T-cell (primary cell): ENCODE measurements around the gene ATCAY. TPM values are rescaled to one million over a fixed set of nuclear protein-coding genes. Genes with fewer than 3 reads are reported as not detected.

ENCODE experiments used
- ATAC-seq, 4 experiments: fragments of 200-7000 bp in 3 of 4; fragments of 150-1000 bp in 1 of 4; cut with Tn5 transposase; replicated peaks in 1 of 4; 1 replicate in 3 of 4; 2 replicates in 1 of 4; pipeline ENCODE4 v1.10.0; 2021; ENCODE audit warnings: moderate library complexity in 3 of 4, mild to moderate bottlenecking in 2 of 4, moderate number of reproducible peaks in 1 of 4
- CTCF ChIA-PET, 2 donors: fragments of 300-600 bp; sonication (Branson Sonifier 250); formaldehyde crosslinking; loops; one replicate each; lab custom pipeline; 2022; ENCODE audit warnings: antibody characterized with exemption in 2 of 2; lab: Charles Lee
- POLR2A ChIA-PET, 2 donors: fragments of 300-600 bp; sonication (Branson Sonifier 250); formaldehyde crosslinking; loops; one replicate each; lab custom pipeline; 2022; ENCODE audit warnings: antibody characterized with exemption in 2 of 2; lab: Charles Lee
- DNase-seq, 35 experiments: peaks; one replicate each; pipeline versions ENCODE4 v3.0.0 to v3.0.0-alpha.2; 2013 to 2023
- H3K27ac ChIP-seq: one replicate; pipeline ENCODE4 v1.5.1; 2013; ENCODE audit warnings: low read length
- H3K27me3 ChIP-seq, 2 experiments: replicated peaks in 1 of 2; 1 replicate in 1 of 2; 2 replicates in 1 of 2; pipeline versions ENCODE4 v1.6.1 to v1.7.0; 2013; ENCODE audit warnings: low read length in 1 of 2, mixed read lengths in 1 of 2; ENCODE audit not compliant: control insufficient read depth in 2 of 2, insufficient read depth in 2 of 2; ENCODE audit errors: extremely low read depth in 1 of 2
- H3K36me3 ChIP-seq, 2 donors: 1 replicate in 1 of 2; 2 replicates in 1 of 2; pipeline versions ENCODE4 v1.6.1 to v1.7.0; 2013; ENCODE audit warnings: low read length in 1 of 2; ENCODE audit not compliant: control insufficient read depth in 2 of 2, insufficient read depth in 1 of 2; ENCODE audit errors: extremely low read depth in 1 of 2
- H3K4me1 ChIP-seq, 2 experiments: 1 replicate in 1 of 2; 2 replicates in 1 of 2; pipeline versions ENCODE4 v1.6.1 to v1.7.0; 2013; ENCODE audit warnings: low read length in 2 of 2, mixed read lengths in 1 of 2; ENCODE audit not compliant: insufficient read depth in 2 of 2, control insufficient read depth in 1 of 2; ENCODE audit errors: extremely low read depth in 1 of 2
- H3K4me3 ChIP-seq, 2 donors: 1 replicate in 1 of 2; 2 replicates in 1 of 2; pipeline versions ENCODE4 v1.5.1 to v1.7.0; 2013; ENCODE audit warnings: mild to moderate bottlenecking in 2 of 2, low read length in 1 of 2, moderate library complexity in 1 of 2; ENCODE audit not compliant: control insufficient read depth in 1 of 2; ENCODE audit errors: extremely low read depth in 1 of 2
- H3K9me3 ChIP-seq: 2 replicates; pipeline ENCODE4 v1.7.0; 2013
- H3K27ac Mint-ChIP-seq, 2 donors: one replicate each; pipeline ENCODE4 v1.8.0; 2020 to 2021; ENCODE audit warnings: mild to moderate bottlenecking in 2 of 2, mixed read lengths in 2 of 2
- H3K27me3 Mint-ChIP-seq, 2 donors: one replicate each; pipeline ENCODE4 v1.8.0; 2021 to 2022; ENCODE audit warnings: mixed read lengths in 2 of 2
- H3K36me3 Mint-ChIP-seq: one replicate; pipeline ENCODE4 v1.8.0; 2021; ENCODE audit warnings: mixed read lengths
- H3K4me1 Mint-ChIP-seq, 3 donors: one replicate each; pipeline ENCODE4 v1.8.0; 2020 to 2022; ENCODE audit warnings: mixed read lengths in 3 of 3, mild to moderate bottlenecking in 1 of 3
- H3K4me3 Mint-ChIP-seq, 3 donors: one replicate each; pipeline ENCODE4 v1.8.0; 2020 to 2022; ENCODE audit warnings: mild to moderate bottlenecking in 3 of 3, mixed read lengths in 3 of 3, moderate library complexity in 3 of 3
- H3K9me3 Mint-ChIP-seq, 3 donors: one replicate each; pipeline ENCODE4 v1.8.0; 2020 to 2022; ENCODE audit warnings: mixed read lengths in 3 of 3
- WGBS: methylation state at CpG from one replicate; pipeline ENCODE4 v1.1.5; 2013; ENCODE audit warnings: missing lambda C conversion rate; ENCODE audit not compliant: insufficient coverage; 5-methylcytosine and 5-hydroxymethylcytosine counted together
- total RNA-seq, 35 experiments: library from RNA in 6 of 35; stranded (reverse) in 6 of 35; fragments of 120-200 nt in 1 of 35; gene quantifications; one replicate each; pipeline versions ENCODE4 v1.2.1 to v1.2.4 and lab custom pipeline; 2013 to 2026

ATCAY gene
- total RNA-seq, 5 donors from 2014 or later (not counting 1 experiment from before 2014, with no cell fraction given): 0.03 TPM; not detected in 4

DNA sequence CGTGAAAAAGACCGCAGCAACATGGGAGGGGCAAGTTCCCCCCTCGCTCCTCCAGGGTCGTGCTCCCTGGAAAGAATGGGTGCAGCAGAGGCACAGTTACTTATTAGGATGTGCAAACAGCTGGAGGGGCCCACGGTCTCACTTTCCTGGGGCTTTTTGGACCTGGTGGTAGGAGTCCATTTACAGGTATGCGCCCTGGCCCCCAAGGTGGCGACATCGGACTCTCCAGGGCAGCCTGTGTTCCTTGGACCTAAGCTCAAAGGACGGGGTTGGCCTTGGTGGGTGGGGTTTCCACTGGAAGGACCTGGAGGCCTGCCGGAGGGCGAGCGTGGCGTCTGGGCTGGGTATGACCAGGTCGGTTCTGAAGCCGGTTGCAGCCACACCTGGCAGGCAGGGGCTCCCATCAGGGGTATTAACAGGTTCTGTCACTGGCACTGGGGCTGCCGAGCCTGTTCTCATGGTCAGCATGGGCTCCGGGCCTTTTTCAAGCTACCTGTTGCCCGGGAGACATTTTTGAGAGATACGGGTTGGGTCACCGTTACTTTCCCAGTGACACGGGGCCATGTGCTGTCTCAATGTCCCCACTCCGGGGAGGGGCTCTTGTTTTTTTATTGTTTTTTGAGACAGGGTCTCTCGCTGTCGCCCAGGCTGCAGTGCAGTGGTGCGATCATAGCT is 17.5 kb upstream of the ATCAY start:
- ChIA-PET POLR2A (no interaction called here), CTCF (no interaction called here)
- H3K36me3 Mint-ChIP-seq: no peaks in the 10 kb centered on the region
- Histone ChIP-seq H3K36me3 (no peaks in the 10 kb centered on the region), H3K4me3 (no peak overlapping the region), H3K27me3 (peaks cover 2 to 35% of the 10 kb centered on the region in 2 experiments), H3K4me1 (no peaks in the 10 kb centered on the region), H3K9me3 (no peaks in the 10 kb centered on the region), H3K27ac (no peak overlapping the region)
- no peak overlapping the region for H3K27ac Mint-ChIP-seq
- no peak overlapping the region for H3K4me3 Mint-ChIP-seq
- peaks cover 18 to 19% of the 10 kb centered on the region in 2 donors for H3K27me3 Mint-ChIP-seq
- WGBS: 87% methylated on average over 22 of the region's 25 CpGs
- peaks cover 0 to 6% (median 5%) of the 10 kb centered on the region in 3 donors for H3K4me1 Mint-ChIP-seq
- DNase-seq (no peak), ATAC-seq (no peak)
- H3K9me3 Mint-ChIP-seq: no peaks in the 10 kb centered on the region

DNA sequence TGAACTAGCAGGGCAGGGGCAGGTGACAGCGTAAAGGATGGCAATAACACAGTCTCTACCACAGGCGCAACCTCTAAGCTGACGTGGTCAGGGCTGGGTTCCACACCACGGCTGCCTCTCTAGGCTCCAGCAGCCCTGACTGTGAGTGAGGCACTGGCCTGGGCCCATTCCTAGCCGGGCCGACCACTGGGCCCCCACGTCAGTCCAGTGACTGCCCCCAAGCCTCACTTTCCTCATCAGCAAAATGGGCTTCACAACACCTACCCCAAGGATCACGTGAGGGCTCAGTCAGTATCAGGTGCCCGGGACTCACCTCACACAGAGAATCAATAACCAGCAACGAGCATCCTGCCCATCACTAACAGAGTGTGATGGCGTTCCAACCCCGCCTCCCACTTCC is 16.8 kb upstream of the ATCAY start:
- no peak overlapping the region for H3K27ac Mint-ChIP-seq
- H3K4me1 ChIP-seq: peaks cover 0 to 5% of the 10 kb centered on the region in 2 experiments
- H3K27ac ChIP-seq: no peak overlapping the region
- DNase-seq (no peak), ATAC-seq (no peak)
- H3K4me1 Mint-ChIP-seq: peaks cover 0 to 10% (median 8%) of the 10 kb centered on the region in 3 donors
- H3K4me3 ChIP-seq: no peak overlapping the region
- no peaks in the 10 kb centered on the region for H3K9me3 ChIP-seq
- no peak overlapping the region for H3K4me3 Mint-ChIP-seq
- H3K9me3 Mint-ChIP-seq: no peaks in the 10 kb centered on the region
- H3K36me3 ChIP-seq: no peaks in the 10 kb centered on the region
- peaks cover 22 to 23% of the 10 kb centered on the region in 2 donors for H3K27me3 Mint-ChIP-seq
- H3K27me3 ChIP-seq: peaks cover 2 to 42% of the 10 kb centered on the region in 2 experiments
- WGBS: 75% methylated on average over 8 of the region's 12 CpGs
- no peaks in the 10 kb centered on the region for H3K36me3 Mint-ChIP-seq
- ChIA-PET CTCF (no interaction called here), POLR2A (interaction anchor here in 1 of 2 donors (0.6 kb wide), 1 partner anchor 124 kb away, joined by 6 read pairs; no protein-coding TSS in a partner anchor)

DNA sequence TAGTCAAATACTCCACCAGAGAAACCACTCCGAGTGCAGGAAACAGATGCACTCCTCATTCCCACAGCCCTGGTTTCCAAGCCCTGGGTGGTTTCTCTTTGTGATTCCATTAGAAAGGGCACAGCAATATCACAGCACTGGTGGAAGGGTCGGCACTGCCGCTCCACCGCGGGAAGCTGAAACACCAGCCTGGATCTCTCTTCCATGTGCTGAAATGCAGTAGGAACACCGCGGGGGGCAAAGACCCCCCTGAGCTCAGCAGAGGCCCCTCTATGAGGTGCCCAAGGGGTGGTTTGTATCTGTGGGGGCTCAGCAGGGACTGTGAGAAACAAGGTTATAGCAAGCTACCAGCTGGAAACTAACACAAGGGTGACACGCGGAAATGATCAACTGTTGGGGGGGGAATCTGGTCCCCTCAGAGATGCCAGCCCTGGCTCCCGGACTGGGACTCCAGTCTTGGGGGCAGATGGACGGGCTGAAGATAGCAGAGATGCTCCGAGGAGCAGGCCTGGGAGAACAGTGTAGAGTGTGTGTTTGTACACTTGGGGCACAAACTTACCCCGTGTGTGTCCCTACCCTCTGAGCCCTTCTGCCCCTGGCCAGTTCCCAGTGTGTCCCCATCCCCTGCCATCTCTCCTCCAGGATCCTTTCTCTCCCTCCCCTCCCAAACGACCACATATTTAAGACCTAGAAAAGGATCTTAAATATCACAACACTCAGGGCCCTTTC is 13.4 kb upstream of the ATCAY start:
- Histone ChIP-seq H3K36me3 (no peaks in the 10 kb centered on the region), H3K4me1 (peaks cover 0 to 10% of the 10 kb centered on the region in 2 experiments), H3K27ac (no peak overlapping the region), H3K4me3 (no peak overlapping the region), H3K9me3 (no peaks in the 10 kb centered on the region), H3K27me3 (peaks cover 4 to 67% of the 10 kb centered on the region in 2 experiments)
- H3K4me3 Mint-ChIP-seq: peak overlapping the region in 1 of 3 donors; percentile 48
- 60% methylated on average over 13 of the region's 14 CpGs for WGBS
- ATAC-seq: no peak
- CTCF ChIA-PET: no interaction called here
- H3K27me3 Mint-ChIP-seq: peaks cover 32 to 42% of the 10 kb centered on the region in 2 donors
- peak overlapping the region in 1 of 2 donors; percentile 52 for H3K27ac Mint-ChIP-seq
- POLR2A ChIA-PET: no interaction called here
- DNase-seq: no peak
- H3K4me1 Mint-ChIP-seq: peaks cover 0 to 17% (median 13%) of the 10 kb centered on the region in 3 donors
- no peaks in the 10 kb centered on the region for H3K36me3 Mint-ChIP-seq
- no peaks in the 10 kb centered on the region for H3K9me3 Mint-ChIP-seq

DNA sequence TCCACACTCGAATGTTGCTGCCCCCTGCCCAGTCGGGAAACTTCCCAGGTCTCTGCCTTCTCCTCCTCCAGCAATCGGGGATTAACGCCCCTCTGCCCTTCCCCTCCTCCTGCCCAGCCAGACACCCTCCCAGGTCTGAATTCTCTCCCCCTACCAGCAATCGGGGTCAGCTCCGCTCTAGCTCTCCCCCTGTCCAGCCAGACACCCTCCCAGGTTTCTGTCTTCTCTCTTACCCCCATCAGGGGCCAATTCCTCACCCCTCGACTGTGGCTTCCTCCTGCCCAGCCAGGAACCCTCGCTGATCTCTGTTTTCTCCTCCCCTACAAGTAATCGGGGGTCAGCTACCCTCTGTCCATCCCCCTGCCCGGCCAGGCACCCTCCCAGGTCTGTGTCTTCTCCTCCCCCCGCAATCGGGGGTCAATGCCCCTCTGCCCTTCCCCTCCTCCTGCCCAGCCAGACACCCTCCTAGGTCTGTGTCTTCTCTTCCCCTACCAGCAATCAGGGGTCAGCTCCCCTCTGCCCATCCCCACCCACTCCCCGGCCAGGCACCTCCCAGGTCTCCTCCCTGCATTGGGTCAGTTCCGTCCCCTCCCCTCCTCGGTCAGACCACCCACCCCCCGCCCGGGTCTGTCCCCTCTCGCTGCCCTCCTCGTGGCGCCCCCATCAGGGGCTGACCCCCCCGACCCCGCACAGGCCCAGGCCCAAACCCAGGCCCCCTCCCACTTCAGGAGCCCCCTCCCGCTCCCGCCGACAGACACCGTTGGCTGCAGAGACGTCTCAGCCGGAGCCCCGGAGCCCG is 12.3 kb upstream of the ATCAY start:
- 18% methylated on average over 22 of the region's 30 CpGs for WGBS
- Mint-ChIP-seq H3K9me3 (no peaks in the 10 kb centered on the region), H3K4me3 (peak overlapping the region in 2 of 3 donors; percentile 39 to 48), H3K36me3 (no peaks in the 10 kb centered on the region), H3K27ac (no peak overlapping the region), H3K4me1 (peaks cover 0 to 17% (median 13%) of the 10 kb centered on the region in 3 donors), H3K27me3 (peaks cover 38 to 49% of the 10 kb centered on the region in 2 donors)
- H3K4me1 ChIP-seq: peaks cover 0 to 10% of the 10 kb centered on the region in 2 experiments
- H3K9me3 ChIP-seq: no peaks in the 10 kb centered on the region
- peaks cover 4 to 62% of the 10 kb centered on the region in 2 experiments for H3K27me3 ChIP-seq
- no peak for ATAC-seq
- H3K27ac ChIP-seq: no peak overlapping the region
- H3K4me3 ChIP-seq: no peak overlapping the region
- ChIA-PET POLR2A (no interaction called here), CTCF (interaction anchor here in 1 of 2 donors (0.7 kb wide), 1 partner anchor 21 kb away, joined by 8 read pairs; no protein-coding TSS in a partner anchor)
- DNase-seq: no peak
- no peaks in the 10 kb centered on the region for H3K36me3 ChIP-seq

DNA sequence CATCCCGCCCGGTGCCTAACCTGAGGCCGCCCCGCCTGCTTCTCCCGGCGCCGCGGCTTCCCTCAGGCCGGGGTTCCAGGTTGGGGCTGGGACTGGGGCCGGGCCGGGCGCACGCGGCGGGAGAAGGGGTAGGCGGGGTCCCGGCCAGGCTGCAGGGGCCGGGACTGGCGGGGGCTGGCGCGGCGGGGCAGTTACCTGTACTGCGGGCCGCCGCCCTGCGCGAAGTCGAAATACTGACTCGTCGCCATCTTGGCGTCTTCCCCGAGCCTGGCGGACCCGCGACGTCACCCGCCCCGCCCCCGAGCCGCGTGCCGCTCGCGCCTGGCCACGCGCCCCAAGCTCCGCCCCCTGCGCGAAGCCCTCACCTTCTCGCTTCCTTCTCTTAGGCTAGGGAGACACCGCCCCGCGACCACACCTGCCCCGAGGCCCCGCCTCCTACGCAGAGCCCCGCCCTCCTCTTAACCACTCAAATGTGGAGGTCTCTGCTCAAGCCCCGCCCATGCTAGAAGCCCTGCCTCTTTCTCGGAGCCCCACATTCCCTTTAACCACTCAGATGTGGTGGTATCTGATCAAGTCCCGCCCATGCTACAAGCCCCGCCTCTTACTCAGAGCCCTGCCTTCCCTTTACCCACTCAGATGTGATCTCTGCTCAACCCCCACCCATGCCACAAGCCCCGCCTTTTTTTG is 11.6 kb upstream of the ATCAY start, which contains the start of gene ZFR2:
Gene ZFR2, minus strand, starts transcription at position 269 of the 687 bp plus-strand sequence. Its CDS starts 21 bp downstream, at position 248.
- POLR2A ChIA-PET: no interaction called here
- Histone ChIP-seq H3K27ac (no peak within 1 kb of the TSS), H3K36me3 (no peaks in the 10 kb centered on the region), H3K9me3 (no peaks in the 10 kb centered on the region), H3K27me3 (peaks cover 4 to 62% of the 10 kb centered on the region in 2 experiments), H3K4me1 (peaks cover 0 to 10% of the 10 kb centered on the region in 2 experiments), H3K4me3 (no peak within 1 kb of the TSS)
- H3K9me3 Mint-ChIP-seq: no peaks in the 10 kb centered on the region
- 16% methylated on average over 60 of the region's 62 CpGs for WGBS
- ATAC-seq (peak in 3 of 4 experiments; percentile 45 to 49 (median 46)), DNase-seq (peak in 26 of 35 experiments; percentile 3 to 37 (median 17))
- H3K27me3 Mint-ChIP-seq: peaks cover 40 to 52% of the 10 kb centered on the region in 2 donors
- CTCF ChIA-PET: no interaction called here
- no peak within 1 kb of the TSS for H3K27ac Mint-ChIP-seq
- H3K4me1 Mint-ChIP-seq: peaks cover 0 to 17% (median 13%) of the 10 kb centered on the region in 3 donors
- no peaks in the 10 kb centered on the region for H3K36me3 Mint-ChIP-seq
- peak within 1 kb of the TSS; percentile 31 to 64 (median 39) for H3K4me3 Mint-ChIP-seq
